Neural cell (in vitro differentiated cells): ENCODE data around the gene LAPTM5. TPM values are rescaled to one million over a fixed set of nuclear protein-coding genes. Genes with fewer than 3 reads are reported as not detected.

Experiments
- H2AFZ ChIP-seq: fragments of 200-600, 300-800 bp; sonication (generic), shearing (Covaris generic); 2 replicates; pipeline ENCODE4 v1.6.0; 2014; ENCODE audit warnings: low read depth, mild to moderate bottlenecking, antibody characterized with exemption, low read length, moderate library complexity
- H3F3A ChIP-seq: fragments of 200-600 bp; shearing (Covaris generic); 2 replicates; pipeline ENCODE4 v1.6.1; 2016; ENCODE audit warnings: mild to moderate bottlenecking, moderate library complexity, mixed read lengths, antibody characterized with exemption, low read length; ENCODE audit not compliant: insufficient read depth, poor library complexity, severe bottlenecking
- H3K27ac ChIP-seq: fragments of 200-600, 300-800 bp; sonication (generic), shearing (Covaris generic); 2 replicates; pipeline ENCODE4 v1.5.1; 2014; ENCODE audit warnings: mild to moderate bottlenecking, low read length, moderate library complexity
- H3K27me3 ChIP-seq: fragments of 300-800, 200-600 bp; sonication (generic), shearing (Covaris generic); 2 replicates; pipeline ENCODE4 v1.6.0; 2014; ENCODE audit warnings: mild to moderate bottlenecking, low read depth, low read length, moderate library complexity; ENCODE audit not compliant: insufficient read depth
- H3K36me3 ChIP-seq: fragments of 300-800, 200-600 bp; sonication (generic), shearing (Covaris generic); 2 replicates; pipeline ENCODE4 v1.5.1; 2014; ENCODE audit warnings: mild to moderate bottlenecking, antibody characterized with exemption, low read length, moderate library complexity; ENCODE audit not compliant: insufficient read depth
- H3K4me2 ChIP-seq: fragments of 300-800, 200-600 bp; sonication (generic), shearing (Covaris generic); 2 replicates; pipeline ENCODE4 v1.6.0; 2014; ENCODE audit warnings: mild to moderate bottlenecking, low read length
- H3K4me3 ChIP-seq: fragments of 300-800, 200-600 bp; sonication (generic), shearing (Covaris generic); 2 replicates; pipeline ENCODE4 v1.5.1; 2014; ENCODE audit warnings: mild to moderate bottlenecking, low read length, moderate library complexity
- H3K79me2 ChIP-seq: fragments of 200-600 bp; shearing (Covaris generic); replicated peaks from 2 replicates; pipeline ENCODE4 v1.6.0; 2014; ENCODE audit warnings: mild to moderate bottlenecking, low read length, moderate library complexity; ENCODE audit not compliant: insufficient read depth
- H3K9ac ChIP-seq: fragments of 300-800, 200-600 bp; sonication (generic), shearing (Covaris generic); 2 replicates; pipeline ENCODE4 v1.6.1; 2016; ENCODE audit warnings: mild to moderate bottlenecking, low read length, mixed read lengths
- H3K9me2 ChIP-seq: fragments of 200-600 bp; shearing (Covaris generic); 2 replicates; pipeline ENCODE4 v1.6.1; 2016; ENCODE audit warnings: mild to moderate bottlenecking, low read length, mixed read lengths; ENCODE audit not compliant: insufficient read depth
- H3K9me3 ChIP-seq: fragments of 200-600, 300-800 bp; sonication (generic), shearing (Covaris generic); 2 replicates; pipeline ENCODE4 v1.6.1; 2016; ENCODE audit warnings: mild to moderate bottlenecking, mixed run types, low read length, moderate library complexity, mixed read lengths
- H4K20me1 ChIP-seq: fragments of 200-600 bp; shearing (Covaris generic); 2 replicates; pipeline ENCODE4 v1.6.1; 2016; ENCODE audit warnings: mild to moderate bottlenecking, mixed run types; ENCODE audit not compliant: insufficient read depth
- EP300 ChIP-seq: fragments of 450-650 bp; conservative IDR thresholded peaks from 2 replicates; pipeline ENCODE4 v1.6.1; 2014; ENCODE audit warnings: antibody characterized with exemption, mild to moderate bottlenecking, moderate library complexity; ENCODE audit not compliant: poor library complexity, severe bottlenecking
- EZH2 ChIP-seq: fragments of 200-600, 300-800 bp; shearing (Covaris generic), sonication (generic); IDR thresholded peaks from 2 replicates; pipeline ENCODE4 v1.6.1; 2014; ENCODE audit warnings: antibody characterized with exemption, low read length, borderline replicate concordance, mild to moderate bottlenecking; ENCODE audit not compliant: insufficient read depth, poor library complexity, severe bottlenecking
- MXI1 ChIP-seq: fragments of 450-650 bp; conservative IDR thresholded peaks from 2 replicates; pipeline ENCODE4 v1.6.1; 2014; ENCODE audit warnings: antibody characterized with exemption, mild to moderate bottlenecking; ENCODE audit not compliant: poor library complexity, severe bottlenecking
- POLR2AphosphoS5 ChIP-seq: IDR thresholded peaks from 2 replicates; pipeline ENCODE4 v1.6.1; 2012
- RAD21 ChIP-seq: fragments of 450-650 bp; conservative IDR thresholded peaks from 2 replicates; pipeline ENCODE4 v1.6.1; 2014; ENCODE audit warnings: antibody characterized with exemption, mild to moderate bottlenecking, moderate library complexity
- SMC3 ChIP-seq: fragments of 450-650 bp; conservative IDR thresholded peaks from 2 replicates; pipeline ENCODE4 v1.6.1; 2014; ENCODE audit warnings: antibody characterized with exemption, mild to moderate bottlenecking, moderate library complexity; ENCODE audit not compliant: poor library complexity
- TAF1 ChIP-seq: IDR thresholded peaks from 2 replicates; pipeline ENCODE4 v1.6.1; 2012; ENCODE audit warnings: low read depth
- polyA plus RNA-seq: library from polyadenylated mRNA; depleted of rRNA; stranded (reverse); fragments of >200 nt; gene quantifications from 2 replicates; pipeline ENCODE4 v1.2.3, GENCODE V29; 2014
- TF ChIP-seq, protein P1 (sequence below): IDR thresholded peaks from 2 replicates; pipeline ENCODE4 v1.6.1; 2012; ENCODE audit warnings: borderline replicate concordance
- TF ChIP-seq, protein P2 (sequence below): fragments of 450-650 bp; IDR thresholded peaks from 2 replicates; pipeline ENCODE4 v1.5.1; 2014; ENCODE audit warnings: antibody characterized with exemption, mild to moderate bottlenecking, moderate library complexity; ENCODE audit not compliant: poor library complexity, severe bottlenecking

LAPTM5 gene
- polyA plus RNA-seq, 1 donor from 2014 or later = 0.12 TPM

DNA sequence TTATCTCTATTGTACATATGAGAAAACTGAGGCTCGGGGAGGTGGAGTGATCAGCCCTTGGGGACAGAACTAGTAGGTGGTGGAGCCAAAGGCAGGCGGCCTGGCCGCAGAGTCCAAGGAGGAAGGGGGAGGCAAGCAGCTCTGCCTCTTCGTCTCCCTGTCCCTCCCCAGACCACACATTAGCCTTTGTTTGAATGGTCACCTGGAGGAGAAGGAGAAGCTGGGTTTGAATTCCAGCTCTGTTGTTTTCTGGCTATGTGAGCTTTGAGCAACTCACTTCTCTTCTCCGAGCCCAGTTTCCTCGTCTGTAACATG lies 21.4 kb upstream of the LAPTM5 start:
- no peak overlapping the region for H3K9ac ChIP-seq
- H3K27me3 ChIP-seq = no peaks in the 10 kb centered on the region
- no peak overlapping the region for H3K4me3 ChIP-seq
- H4K20me1 ChIP-seq = no peaks in the 10 kb centered on the region
- no peaks in the 10 kb centered on the region for H3K9me2 ChIP-seq
- no peaks in the 10 kb centered on the region for H3F3A ChIP-seq
- no peak overlapping the region for H3K27ac ChIP-seq
- H3K36me3 ChIP-seq = no peaks in the 10 kb centered on the region
- TF ChIP-seq, protein P1, sequence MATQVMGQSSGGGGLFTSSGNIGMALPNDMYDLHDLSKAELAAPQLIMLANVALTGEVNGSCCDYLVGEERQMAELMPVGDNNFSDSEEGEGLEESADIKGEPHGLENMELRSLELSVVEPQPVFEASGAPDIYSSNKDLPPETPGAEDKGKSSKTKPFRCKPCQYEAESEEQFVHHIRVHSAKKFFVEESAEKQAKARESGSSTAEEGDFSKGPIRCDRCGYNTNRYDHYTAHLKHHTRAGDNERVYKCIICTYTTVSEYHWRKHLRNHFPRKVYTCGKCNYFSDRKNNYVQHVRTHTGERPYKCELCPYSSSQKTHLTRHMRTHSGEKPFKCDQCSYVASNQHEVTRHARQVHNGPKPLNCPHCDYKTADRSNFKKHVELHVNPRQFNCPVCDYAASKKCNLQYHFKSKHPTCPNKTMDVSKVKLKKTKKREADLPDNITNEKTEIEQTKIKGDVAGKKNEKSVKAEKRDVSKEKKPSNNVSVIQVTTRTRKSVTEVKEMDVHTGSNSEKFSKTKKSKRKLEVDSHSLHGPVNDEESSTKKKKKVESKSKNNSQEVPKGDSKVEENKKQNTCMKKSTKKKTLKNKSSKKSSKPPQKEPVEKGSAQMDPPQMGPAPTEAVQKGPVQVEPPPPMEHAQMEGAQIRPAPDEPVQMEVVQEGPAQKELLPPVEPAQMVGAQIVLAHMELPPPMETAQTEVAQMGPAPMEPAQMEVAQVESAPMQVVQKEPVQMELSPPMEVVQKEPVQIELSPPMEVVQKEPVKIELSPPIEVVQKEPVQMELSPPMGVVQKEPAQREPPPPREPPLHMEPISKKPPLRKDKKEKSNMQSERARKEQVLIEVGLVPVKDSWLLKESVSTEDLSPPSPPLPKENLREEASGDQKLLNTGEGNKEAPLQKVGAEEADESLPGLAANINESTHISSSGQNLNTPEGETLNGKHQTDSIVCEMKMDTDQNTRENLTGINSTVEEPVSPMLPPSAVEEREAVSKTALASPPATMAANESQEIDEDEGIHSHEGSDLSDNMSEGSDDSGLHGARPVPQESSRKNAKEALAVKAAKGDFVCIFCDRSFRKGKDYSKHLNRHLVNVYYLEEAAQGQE = no peak
- TF ChIP-seq POLR2AphosphoS5 (no peak), MXI1 (no peak), RAD21 (no peak), EP300 (no peak), SMC3 (no peak), EZH2 (no peak), TAF1 (no peak)
- TF ChIP-seq, protein P2, sequence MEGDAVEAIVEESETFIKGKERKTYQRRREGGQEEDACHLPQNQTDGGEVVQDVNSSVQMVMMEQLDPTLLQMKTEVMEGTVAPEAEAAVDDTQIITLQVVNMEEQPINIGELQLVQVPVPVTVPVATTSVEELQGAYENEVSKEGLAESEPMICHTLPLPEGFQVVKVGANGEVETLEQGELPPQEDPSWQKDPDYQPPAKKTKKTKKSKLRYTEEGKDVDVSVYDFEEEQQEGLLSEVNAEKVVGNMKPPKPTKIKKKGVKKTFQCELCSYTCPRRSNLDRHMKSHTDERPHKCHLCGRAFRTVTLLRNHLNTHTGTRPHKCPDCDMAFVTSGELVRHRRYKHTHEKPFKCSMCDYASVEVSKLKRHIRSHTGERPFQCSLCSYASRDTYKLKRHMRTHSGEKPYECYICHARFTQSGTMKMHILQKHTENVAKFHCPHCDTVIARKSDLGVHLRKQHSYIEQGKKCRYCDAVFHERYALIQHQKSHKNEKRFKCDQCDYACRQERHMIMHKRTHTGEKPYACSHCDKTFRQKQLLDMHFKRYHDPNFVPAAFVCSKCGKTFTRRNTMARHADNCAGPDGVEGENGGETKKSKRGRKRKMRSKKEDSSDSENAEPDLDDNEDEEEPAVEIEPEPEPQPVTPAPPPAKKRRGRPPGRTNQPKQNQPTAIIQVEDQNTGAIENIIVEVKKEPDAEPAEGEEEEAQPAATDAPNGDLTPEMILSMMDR = no peak
- H3K79me2 ChIP-seq = no peaks in the 10 kb centered on the region
- no peak overlapping the region for H3K4me2 ChIP-seq
- no peaks in the 10 kb centered on the region for H3K9me3 ChIP-seq
- no peak overlapping the region for H2AFZ ChIP-seq

GRCh38 chr1:30778154-30778978 lies 20.8 kb upstream of the LAPTM5 start:
- H4K20me1 ChIP-seq = no peaks in the 10 kb centered on the region
- no peaks in the 10 kb centered on the region for H3K36me3 ChIP-seq
- no peak overlapping the region for H3K4me3 ChIP-seq
- no peaks in the 10 kb centered on the region for H3K79me2 ChIP-seq
- H3K9me3 ChIP-seq = no peaks in the 10 kb centered on the region
- no peak for TF ChIP-seq EZH2
- TF ChIP-seq, protein P1 = no peak
- TF ChIP-seq EP300 = no peak
- TF ChIP-seq, protein P2 = no peak
- TF ChIP-seq TAF1 = no peak
- no peak for TF ChIP-seq MXI1
- no peak for TF ChIP-seq SMC3
- no peak for TF ChIP-seq POLR2AphosphoS5
- H3K4me2 ChIP-seq = no peak overlapping the region
- no peak overlapping the region for H3K27ac ChIP-seq
- H3K9me2 ChIP-seq = no peaks in the 10 kb centered on the region
- no peak overlapping the region for H3K9ac ChIP-seq
- H3K27me3 ChIP-seq = no peaks in the 10 kb centered on the region
- no peaks in the 10 kb centered on the region for H3F3A ChIP-seq
- H2AFZ ChIP-seq = no peak overlapping the region
